ENCODE results near the gene TBC1D13. TPM values are rescaled to one million over a fixed set of nuclear protein-coding genes. Genes with fewer than 3 reads are reported as not detected.
A peak's percentile ranks its signal among the peaks of the same experiment; 100 is the strongest.

Gene TBC1D13
- total RNA-seq, 1 experiment from 2014 or later = 21.6 TPM

- Mint-ChIP-seq H3K27ac (peak within 1 kb of the TSS; percentile 80; the same call in 1 of the 2 replicates), H3K36me3 (peaks cover 16% of the 10 kb centered on the region), H3K27me3 (ENCODE audit: low read depth) (no peaks in the 10 kb centered on the region), H3K4me3 (peak within 1 kb of the TSS; percentile 71), H3K9me3 (no peaks in the 10 kb centered on the region), H3K4me1 (peaks cover 3% of the 10 kb centered on the region)
- ChIA-PET CTCF (interaction anchor here (0.5 to 3.3 kb wide), 49 partner anchors 8 to 380 kb away, joined by 3 to 40 read pairs (median 5); partner anchors contain the start of genes DOLPP1, DYNC2I2, KYAT1 and MIGA2), POLR2A (interaction anchor here (0.7 to 2.8 kb wide), 16 partner anchors 8 to 263 kb away, joined by 3 to 26 read pairs (median 3); partner anchors contain the start of genes DOLPP1, KYAT1, LRRC8A and PKN3)
- TF ChIP-seq NFYB (CRISPR knock-in tag; conservative IDR thresholded peaks at IDR 0.05; ENCODE audit: low read depth) (peak; percentile 64), MYBL2 (CRISPR knock-in tag; IDR thresholded peaks at IDR 0.05) (peak; percentile 75), ZNF281 (CRISPR knock-in tag; IDR thresholded peaks at IDR 0.05) (0 out of 2 replicates have a peak, but pooled peaks have one; percentile 47), ZNF263 (CRISPR knock-in tag; IDR thresholded peaks at IDR 0.05; ENCODE audit: low read depth) (0 out of 2 replicates have a peak, but pooled peaks have one; percentile 3), SP1 (CRISPR knock-in tag; conservative IDR thresholded peaks at IDR 0.05) (peak; percentile 67; the same call in 1 of the 2 replicates), NR2C2 (CRISPR knock-in tag; IDR thresholded peaks at IDR 0.05) (no peak), CBFB (CRISPR knock-in tag; IDR thresholded peaks at IDR 0.05; ENCODE audit: low read depth) (peak; percentile 75; the same call in 1 of the 2 replicates), MAX (CRISPR knock-in tag; IDR thresholded peaks at IDR 0.05) (peak; percentile 56; the same call in 1 of the 2 replicates), NFE2L1 (CRISPR knock-in tag; IDR thresholded peaks at IDR 0.05) (peak; percentile 77; the same call in 1 of the 2 replicates), SMAD4 (CRISPR knock-in tag; IDR thresholded peaks at IDR 0.05) (no peak), ZNF138 (CRISPR knock-in tag; conservative IDR thresholded peaks at IDR 0.05) (0 out of 2 replicates have a peak, but pooled peaks have one; percentile 12), CTCF (IDR thresholded peaks at IDR 0.05) (peak; percentile 53; the same call in 1 of the 2 replicates), HMGA2 (CRISPR knock-in tag; IDR thresholded peaks at IDR 0.05) (no peak), CREM (CRISPR knock-in tag; IDR thresholded peaks at IDR 0.05) (peak; percentile 58), CDX4 (CRISPR knock-in tag; IDR thresholded peaks at IDR 0.05; ENCODE audit: borderline replicate concordance) (no peak), ATF2 (CRISPR knock-in tag; IDR thresholded peaks at IDR 0.05; ENCODE audit: borderline replicate concordance, low read depth) (no peak), TEAD1 (CRISPR knock-in tag; IDR thresholded peaks at IDR 0.05) (0 out of 2 replicates have a peak, but pooled peaks have one; percentile 53)
- ATAC-seq (peak; percentile 86), DNase-seq (ENCODE audit: low spot score) (peak; percentile 99)
These were observed 31.2 kb downstream of the TBC1D13 start, which contains the start of gene ENDOG for GRCh38 chr9:128818099-128818838. Gene ENDOG (plus strand): TSS chr9:128818500. CDS start chr9:128818685, 185 bp downstream.

Data from WTC11 (cell line).